ENCODE results near the gene TPGS2.
"Not testable (repeated sequence)": the region's sequence is repeated elsewhere in the genome, so short reads cannot be mapped to it uniquely, and the experiment has no call there.

TPGS2 gene, protein sequence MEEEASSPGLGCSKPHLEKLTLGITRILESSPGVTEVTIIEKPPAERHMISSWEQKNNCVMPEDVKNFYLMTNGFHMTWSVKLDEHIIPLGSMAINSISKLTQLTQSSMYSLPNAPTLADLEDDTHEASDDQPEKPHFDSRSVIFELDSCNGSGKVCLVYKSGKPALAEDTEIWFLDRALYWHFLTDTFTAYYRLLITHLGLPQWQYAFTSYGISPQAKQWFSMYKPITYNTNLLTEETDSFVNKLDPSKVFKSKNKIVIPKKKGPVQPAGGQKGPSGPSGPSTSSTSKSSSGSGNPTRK

DNA sequence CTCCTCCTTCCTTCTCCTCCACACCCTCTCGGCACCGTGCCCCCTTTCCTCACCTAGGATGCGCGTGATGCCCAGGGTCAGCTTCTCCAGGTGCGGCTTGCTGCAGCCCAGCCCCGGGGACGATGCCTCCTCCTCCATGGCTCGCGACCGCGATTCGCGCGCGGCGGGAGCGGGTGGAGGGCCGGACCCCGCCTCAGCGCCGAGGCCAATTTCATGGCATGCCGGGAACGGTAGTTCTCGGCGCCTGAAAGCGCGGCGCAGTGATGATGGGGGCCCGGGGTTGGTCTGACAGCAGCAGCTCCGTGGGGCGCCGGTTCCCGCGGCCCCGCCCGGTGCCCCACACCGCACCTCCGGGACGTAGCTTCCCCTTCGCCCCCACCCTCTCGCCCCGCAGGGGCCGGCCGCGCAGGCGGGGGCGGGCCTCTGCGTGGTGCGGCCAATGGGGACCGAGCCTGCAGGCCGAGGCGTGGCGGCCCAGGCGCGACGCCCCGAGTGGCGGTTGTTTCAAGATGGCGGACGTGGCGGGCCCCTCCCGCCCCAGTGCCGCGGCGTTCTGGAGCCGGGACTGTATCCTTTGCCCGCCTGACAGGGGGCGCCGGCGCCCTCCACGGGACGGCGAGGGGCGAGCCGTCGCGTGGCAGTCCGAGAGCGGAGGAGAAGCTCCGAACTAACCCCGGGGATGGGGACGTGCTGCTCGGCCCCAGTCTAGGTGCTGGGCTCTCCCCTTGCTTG lies at the start of gene TPGS2, which contains the start of gene KIAA1328:
Gene TPGS2 (minus strand): TSS at position 373 of the 732 bp plus-strand sequence. CDS start 235 bp downstream, at position 138.
Gene KIAA1328 (plus strand): TSS at position 498 of the 732 bp plus-strand sequence. CDS start 12 bp downstream, at position 510.
- DNase-seq = peak; percentile 86

DNA sequence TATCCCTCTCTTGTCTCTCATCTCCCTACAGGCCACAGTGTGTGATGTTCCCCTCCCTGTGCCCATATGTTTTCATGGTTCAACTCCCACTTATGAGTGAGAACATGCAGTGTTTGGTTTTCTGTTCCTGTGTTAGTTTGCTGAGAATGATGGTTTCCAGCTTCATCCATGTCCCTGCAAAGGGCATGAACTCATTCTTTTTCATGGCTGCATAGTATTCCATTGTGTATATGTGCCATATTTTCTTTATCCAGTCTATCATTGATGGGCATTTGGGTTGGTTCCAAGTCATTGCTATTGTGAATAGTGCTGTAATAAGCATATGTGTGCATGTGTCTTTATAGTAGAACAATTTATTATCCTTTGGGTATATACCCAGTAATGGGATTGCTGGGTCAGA lies 45.0 kb upstream of the TPGS2 start:
- not testable (repeated sequence) for DNase-seq

DNA sequence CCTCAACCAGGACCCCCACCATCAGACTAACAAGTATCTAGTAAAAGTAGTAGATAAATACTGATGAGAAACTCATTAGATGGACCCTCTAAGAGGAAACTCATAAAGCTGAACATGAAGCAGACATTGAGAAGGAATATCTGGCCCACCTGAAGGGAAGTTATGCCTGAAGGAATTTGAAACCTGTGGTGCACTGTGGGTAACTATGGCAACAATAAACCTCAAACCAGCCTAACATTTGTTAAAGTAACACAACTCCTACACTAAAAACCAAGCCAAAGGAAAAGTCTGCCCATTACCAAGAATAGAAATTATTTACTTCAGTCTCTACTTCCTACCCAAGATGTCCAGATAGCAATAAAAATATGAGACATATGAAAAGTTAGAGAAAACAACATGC lies 43.5 kb upstream of the TPGS2 start:
- no peak for DNase-seq

DNA sequence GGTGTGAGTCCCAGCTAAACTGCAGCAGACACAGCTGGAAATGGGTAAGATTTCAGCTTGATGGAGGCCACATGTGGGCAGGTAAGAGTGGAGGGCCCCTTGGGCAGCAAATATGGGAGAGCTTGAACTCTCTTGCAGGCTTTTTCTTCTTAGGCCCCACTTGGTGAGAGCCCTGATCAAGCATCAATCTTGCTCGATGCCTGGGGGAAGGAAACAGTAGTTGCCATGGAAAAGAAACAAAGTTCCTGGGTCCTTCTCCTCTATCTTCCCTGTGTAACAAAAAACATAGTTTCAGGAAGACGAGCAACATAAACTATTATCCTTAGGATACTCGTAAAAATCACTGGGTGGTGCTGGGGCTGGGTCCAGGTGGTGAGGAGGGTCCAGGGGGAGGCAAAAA lies 43.0 kb upstream of the TPGS2 start:
- no peak for DNase-seq

DNA sequence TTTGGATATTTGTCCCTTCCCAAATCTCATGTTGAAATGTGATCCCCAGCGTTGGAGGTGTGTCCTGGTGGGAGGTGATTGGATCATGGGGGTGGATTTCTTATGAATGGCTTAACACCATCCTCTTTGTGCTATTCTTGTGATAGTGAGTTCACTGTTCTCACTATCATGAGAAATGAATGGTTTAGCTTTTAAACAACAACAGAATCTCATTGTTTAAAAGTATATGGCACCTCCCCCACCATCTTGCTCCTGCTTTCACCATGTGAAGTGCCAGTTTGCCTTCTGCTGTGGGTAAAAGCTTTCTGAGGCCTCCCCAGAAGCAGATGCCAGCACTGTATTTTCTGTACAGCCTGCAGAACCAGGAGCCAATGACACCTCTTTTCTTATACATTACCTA lies 38.3 kb upstream of the TPGS2 start:
- DNase-seq = no peak

DNA sequence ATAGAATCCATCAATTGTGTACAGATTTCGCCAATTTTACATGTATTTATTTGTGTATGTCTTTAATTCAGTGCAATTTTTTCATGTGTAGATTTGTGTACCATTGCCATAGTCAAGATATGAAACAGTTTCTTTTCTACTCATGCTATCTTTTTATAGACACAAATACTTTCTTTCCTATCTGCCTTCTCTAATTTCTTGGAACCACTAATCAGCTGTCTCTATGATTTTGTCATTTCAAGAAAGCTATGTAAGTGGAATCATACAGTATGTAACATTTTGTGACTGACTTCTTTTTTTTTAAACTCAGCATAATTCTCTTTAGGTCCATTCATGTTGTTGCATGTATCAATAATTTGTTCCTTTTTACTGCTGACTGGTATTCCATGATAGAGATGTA lies 33.4 kb upstream of the TPGS2 start:
- DNase-seq = no peak

DNA sequence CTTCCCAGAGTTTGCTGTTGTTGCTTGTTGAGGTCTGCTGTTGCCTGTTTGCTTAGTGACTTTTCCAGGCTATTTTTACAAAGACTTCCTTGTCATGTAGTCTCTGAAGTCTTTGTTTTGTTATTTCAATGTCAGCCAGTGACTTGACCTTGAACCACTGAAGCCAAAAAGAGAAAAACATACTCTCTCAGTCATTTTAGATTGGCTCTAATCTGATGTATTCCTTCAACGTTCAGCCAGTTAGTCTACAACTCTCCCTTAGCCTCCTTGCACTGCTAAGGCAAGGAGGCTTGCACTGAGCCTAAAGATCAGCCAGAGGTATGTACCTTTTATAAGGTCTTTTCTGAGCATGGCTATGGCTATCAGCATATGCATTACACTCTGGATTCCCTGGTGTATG lies 28.0 kb upstream of the TPGS2 start:
- DNase-seq = no peak

DNA sequence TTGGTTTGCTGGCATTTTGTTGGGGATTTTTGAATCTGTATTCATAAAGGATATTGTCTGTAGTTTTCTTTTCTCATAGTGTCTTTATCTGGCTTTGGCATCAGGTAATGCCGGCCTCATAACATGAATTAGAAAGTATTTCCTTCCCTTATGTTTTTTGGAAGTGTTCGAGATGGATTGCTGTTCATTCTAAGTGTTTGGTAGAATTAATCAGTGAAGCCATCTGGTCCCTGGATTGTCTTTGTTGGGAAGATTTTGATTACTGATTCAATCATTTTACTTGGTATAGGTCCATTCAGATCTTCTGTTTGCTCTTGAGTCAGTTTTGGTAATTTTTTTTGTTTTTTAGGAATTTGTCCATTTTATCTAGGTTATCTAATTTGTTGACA lies 22.4 kb upstream of the TPGS2 start:
- DNase-seq = no peak

DNA sequence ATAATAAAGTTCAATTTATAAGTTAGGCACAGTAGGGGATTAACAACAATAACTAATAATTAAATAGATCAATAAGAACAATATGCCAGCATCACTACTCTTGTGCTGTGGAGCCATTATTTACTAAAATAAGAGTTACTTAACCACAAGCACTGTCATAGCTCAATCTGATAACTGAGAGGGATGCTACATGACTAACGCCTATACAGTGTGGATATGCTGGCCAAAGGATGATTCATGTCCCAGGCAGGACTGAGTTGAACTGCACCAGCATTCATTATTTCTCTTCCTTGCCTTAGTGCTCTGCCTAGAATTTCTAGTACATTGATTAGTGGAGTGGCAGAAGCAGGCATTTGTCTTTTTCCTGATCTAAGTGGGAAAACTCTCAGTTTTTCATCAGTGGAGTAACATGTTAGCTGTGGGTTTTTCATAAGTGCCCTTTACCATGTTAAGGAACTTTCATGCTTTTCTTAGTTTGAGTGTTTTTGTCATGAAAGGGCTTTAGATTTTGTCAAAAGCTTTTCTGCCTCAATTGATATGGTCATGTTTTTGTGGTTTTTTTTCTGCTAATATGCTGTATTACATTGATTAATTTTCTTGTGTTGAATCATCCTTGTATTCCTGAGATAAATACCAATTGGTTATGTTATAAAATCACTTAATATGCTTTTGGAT lies 21.9 kb upstream of the TPGS2 start:
- no peak for DNase-seq

DNA sequence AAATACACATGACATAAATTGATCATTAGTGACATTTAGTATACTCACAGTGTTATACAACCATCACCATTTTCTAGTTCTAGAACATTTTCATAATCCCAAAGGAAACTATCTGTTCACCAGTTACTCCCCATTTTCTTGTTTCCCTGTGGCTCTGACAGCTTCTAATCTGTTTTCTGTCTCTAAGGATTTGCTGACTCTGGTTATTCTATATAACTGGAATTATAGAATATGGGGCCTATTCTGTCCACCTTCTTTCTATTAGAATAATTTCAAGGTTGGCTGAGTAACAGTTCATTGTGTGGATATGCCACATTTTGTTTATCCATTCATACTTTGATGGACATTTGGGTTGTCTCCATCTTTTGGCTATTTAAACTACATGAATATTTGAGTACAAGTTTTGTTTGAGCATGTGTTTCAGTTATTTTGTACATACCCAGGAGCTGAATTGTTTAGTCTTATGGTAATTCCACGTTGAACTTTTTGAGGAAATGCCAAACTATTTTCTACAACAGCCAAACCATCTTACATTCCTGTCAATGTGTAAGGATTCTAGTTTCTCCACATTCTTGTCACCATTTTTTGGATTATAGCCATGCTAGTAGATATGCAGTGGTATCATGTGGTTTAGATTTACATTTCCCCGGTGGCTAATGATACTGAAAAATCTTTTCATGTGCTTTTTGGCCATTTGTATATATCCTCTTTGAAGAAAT lies 20.6 kb upstream of the TPGS2 start:
- DNase-seq = no peak

DNA sequence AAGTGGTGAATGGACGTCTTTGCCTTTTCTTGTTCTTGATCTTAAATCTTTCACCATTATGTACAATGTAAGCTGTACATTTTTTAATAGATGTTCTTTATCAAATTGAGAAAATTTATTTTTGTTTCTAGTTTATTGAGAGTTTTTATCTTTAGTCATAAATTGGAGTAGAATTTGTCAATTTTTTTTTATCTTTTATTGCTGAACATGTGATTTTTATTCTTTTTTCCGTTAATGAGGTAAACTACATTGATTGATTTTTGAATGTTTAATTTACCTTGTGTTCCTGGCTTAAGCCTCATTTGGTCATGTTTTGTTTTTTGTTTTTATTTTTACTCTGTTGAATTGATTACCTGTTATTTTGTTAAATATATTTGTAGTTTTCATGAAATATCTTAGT lies 19.8 kb upstream of the TPGS2 start:
- DNase-seq = no peak

DNA sequence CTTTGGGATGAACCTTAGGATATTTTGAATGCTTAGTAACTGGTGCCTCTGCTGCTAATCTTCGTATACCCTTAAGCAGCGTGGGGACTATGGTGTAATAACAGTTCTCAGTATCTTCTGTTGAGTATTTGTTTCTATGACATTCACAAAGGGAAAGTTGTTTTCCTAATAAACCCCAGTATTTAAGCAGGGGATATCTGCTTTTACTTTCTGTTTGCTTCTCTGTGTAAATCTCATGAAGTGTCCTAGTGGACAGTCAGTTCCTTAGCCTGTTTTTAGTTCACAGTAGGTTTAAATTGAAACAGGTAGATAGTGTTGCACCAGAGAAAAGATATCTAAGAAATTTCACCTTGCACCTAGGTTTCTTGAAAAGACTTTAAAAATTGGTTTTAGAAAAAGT lies 15.0 kb upstream of the TPGS2 start:
- no peak for DNase-seq

DNA sequence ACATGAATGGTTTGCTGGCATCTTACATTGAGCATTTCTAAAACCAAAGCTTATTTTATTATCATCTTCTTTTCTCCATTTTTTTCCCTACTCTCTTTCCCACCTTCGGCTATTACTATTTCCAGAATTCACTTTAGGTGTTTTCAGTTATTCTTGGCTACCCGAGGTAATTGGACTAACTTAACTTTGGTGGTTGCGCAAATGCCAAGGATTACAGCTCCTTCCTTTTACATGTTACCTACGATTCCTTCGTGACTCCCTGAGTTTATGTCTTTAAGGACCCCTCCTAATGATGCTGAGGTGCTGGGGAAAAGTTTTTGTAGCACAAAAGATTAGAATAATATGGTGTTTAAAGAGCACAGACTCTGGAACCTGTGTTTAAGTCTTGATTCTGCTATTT lies 14.4 kb upstream of the TPGS2 start:
- no peak for DNase-seq

DNA sequence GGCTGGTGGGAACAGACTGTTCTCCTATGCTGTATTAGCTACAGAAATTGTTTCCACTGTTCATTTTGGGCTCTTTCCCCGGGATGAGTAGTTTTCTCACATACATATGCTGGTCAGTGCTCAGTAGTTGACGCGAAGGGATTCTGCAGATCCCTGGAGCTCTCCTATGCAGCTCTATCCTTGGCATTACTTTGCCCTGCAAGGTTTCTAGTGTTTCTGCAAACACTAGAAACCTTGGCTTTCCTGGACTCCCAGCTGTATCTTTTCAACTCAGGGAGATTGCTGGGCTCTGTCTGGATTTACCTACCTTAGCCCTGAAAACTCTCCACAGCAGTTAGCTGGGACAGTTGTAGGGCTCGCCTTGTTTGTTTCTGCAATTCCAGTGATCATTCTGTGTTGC lies 11.0 kb upstream of the TPGS2 start:
- no peak for DNase-seq

DNA sequence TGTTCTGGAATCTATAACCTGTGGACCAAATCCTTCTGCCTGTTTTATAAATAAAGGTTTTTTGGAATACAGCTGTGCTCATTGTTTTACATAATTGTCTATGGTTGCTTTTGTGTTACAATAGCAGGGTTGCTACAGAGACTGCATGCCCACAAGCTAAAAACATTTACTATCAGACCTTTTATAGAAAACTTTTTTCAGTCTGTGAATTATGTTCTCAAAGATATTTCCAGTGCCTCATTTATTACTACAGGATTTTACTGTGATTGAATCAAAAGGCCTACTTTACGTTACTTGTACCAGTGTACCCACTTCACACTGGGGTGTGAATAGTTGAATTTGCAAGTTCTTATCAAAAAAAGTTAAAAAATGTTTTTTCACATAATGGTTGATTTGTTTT lies 7.1 kb upstream of the TPGS2 start:
- DNase-seq = no peak

DNA sequence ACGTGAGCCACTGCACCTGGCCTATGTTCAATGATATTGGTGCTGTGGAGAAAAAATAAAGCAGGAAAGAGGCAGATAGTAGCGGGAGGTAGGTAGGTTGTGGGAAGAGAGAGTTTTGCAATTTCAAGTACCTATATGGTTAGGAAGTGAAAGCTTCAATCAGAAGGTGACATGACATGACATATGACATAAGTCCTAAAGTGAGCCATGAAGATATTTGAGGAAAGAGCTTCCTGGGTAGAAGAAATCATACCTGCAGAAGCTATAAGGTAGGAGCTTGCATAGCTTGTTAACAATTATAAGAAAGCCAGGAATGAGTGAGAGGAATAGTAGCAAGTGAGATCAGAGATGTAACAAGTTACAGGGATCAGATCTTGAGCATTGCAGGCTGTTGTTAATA lies 4.3 kb upstream of the TPGS2 start:
- DNase-seq = no peak

DNA sequence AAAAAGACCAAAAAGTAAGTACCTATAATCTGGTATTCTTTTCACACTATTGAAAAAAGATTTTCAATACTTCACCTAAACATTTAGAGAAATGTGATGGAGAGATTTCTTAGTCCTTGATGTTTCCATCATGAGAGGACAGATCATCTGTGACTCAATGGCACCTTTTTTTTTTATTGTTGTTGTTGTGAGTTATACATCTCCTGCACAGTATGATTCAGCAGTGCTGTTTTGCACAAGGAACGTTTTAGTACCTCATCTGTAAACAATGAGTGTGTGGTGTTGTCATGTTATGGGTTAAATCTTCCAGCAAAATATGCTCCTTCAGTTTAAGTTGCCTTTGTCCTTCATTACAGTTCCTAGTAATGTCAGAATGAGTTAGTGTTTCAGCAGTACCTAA lies 2.3 kb upstream of the TPGS2 start:
- no peak for DNase-seq

DNA sequence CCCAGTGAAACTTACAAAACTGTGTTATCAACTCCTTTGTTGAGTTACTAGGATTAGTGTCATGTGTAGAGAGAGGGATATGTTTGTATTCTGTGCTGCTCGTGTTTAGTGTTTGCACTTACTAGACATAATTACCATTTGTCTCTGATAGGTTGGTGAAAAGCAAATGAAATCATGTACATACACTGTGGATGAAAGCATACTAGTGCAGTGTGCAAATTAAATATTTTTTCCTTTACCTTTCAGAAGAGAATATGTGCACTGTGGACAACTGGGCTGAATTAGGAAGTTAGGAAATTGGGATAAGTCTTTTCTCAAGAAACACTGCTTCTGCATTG lies 1.3 kb upstream of the TPGS2 start:
- DNase-seq = no peak

DNA sequence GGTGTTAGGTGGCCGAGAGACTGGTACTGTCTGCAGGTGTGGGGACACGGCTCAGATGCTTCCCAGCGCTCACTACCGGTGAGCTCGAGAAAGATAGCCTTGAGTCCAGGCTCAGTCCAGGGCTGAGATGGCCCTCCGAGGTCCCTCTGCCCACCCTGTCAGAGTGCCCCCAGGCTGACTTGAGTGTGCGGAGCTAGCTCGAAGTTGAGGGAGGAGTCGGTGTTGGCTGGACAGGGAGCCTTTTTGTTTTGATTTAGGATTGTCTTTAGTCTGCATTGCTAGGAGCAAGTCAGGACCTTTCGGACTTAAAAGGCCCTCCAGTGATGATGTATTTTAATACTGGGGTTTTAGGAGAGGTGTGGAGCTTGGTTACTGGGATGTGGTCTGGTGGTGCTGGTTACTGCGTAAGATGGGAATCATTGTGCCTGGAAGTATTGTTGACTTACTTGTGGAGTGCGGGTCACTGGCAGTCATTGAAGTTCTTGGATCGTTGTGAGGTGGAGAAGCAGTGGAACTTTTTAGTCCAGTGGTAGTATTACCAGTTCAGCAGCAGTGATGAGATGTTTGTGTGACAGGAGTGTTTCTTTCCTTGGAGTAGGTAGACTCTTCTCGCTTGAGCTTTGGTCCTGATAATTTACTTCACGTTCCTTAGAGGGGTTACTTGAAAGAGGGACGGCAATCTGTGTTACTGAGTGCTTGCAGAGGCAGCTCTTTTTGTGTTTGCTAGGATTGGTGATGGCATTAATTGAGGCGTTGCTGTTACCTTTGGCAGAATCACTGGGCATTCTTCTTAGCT lies 758 bp upstream of the TPGS2 start:
- no peak for DNase-seq

DNA sequence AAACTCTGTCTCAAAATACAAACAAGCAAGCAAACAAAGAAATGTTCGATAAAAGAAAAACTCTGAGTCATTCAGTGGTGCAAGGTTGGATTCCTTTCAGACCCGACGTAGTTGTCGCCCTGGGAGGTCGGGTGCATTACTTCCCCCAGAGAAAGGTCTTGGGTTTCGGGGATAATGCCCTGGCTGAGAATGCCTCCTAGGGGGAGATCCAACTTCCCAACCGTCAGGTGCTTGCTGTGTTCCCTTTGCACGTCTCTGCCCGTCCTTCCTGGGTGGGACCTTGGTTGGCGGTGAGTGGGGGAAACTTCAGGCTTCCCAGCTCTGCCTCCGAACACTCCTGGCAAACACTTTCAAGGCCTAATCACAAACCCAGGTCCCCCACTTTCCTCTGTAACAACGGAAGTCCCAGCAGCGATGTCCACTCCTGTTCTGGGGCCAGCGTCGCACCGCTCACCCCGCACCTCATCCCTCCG lies 609 bp downstream of the TPGS2 start:
- DNase-seq = no peak

DNA sequence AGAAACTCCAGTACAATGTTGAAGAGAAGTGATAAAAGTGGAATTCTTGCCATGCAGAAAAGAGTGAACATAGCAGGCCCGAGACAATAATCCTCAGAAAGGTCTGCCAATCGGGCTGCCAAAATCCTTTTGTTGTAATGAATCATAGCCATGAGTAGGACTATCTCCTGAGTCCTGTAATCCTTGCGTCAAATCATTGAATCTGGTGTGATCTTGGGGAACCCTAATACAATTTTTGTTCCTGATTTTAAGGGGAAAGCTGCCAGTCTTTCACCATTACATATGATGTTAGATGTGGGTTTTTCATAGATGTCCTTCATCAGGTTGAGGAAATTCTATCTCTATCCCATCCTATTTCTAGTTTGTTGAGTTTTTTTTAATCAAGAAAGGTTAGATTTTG lies 2.2 kb downstream of the TPGS2 start:
- DNase-seq = no peak

DNA sequence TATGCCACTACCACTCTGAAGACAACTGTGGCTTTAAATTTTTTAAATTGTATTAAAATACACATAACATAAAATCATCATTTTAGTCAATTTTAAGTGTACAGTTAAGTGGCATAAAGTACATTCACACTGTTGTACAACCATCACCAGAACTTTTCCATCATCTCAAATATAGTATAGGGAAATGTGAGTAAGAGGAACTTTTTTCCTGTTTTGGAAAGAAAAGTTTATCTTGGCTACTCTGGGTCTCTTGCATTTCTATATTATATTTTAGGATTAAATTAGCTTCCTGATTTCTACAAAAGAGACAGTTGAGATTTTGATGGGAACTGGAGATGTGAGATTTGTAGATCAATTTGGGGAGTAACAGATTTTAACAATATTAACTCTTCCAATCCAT lies 3.3 kb downstream of the TPGS2 start:
- DNase-seq = no peak

DNA sequence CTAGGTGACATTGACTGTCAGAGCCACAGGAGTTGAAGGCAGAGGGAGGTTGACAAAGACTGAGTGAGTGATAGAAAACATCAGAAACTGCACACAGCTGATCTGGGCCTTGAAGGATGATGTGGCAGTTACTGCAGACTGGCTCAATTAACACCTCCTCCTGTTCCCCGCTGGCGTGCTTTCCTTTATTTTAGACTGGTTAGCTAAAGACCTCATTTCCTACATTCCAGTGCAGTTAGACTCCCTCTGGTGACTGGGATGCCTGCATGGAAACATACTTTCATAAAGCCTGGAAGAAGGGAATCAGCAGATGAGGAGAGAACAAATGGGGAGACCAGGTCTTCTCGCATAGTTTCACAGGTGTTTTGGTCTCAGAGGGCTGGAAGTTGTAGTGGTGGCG lies 7.1 kb downstream of the TPGS2 start:
- no peak for DNase-seq

All from activated CD4-positive, CD25-positive, alpha-beta regulatory T cell treated with anti-CD3 and anti-CD28 coated beads, Interleukin-2, amount 50 U/mL, for 72 hours (primary cell).